HL-60/S4 treated with phorbol 12-myristate 13-acetate at 8.2 ng/mL for 4 days and 3 days (cell line): ENCODE data around the gene COL4A2.

Source experiments
- in situ Hi-C: fragments of 300-500 bp; cut with MboI; formaldehyde crosslinking; loops from 2 replicates; pipeline ENCODE4 v1.15.0; 2022; ENCODE audit warnings: low sequenced_read_pairs

Gene COL4A2

DNA sequence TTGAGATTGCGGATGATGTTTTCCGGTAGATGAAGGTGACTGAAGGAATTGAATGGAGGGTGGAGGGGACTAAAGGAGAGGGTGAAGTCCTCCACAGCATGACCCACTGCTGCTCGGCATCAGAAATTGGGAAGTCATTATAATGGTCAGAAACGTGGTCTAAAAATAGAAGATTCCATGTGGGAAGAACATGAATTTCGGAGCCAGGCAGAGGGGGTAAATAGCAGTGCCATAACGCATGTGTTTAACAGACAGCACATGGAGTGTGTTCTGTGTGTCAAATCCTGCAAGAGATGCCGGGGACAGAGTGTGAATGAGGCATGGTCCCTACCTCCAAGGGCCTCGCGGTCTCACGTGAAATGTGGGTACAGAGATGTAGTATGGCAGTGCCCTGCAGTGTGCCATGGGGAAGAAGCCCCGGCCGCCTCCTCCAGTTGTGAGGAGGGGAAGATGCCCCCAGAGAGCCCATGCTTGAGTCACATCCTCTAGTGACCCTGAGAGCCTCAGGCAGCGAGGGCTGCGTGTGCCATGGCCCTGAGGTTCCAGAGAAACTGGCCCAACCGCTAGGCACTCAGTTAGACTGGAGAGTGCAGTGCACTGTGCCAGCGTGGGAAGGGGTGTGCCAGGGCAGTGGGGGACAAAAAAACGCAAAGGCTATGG lies 106.1 kb downstream of the COL4A2 start:
- in situ Hi-C loops: no loop called here

DNA sequence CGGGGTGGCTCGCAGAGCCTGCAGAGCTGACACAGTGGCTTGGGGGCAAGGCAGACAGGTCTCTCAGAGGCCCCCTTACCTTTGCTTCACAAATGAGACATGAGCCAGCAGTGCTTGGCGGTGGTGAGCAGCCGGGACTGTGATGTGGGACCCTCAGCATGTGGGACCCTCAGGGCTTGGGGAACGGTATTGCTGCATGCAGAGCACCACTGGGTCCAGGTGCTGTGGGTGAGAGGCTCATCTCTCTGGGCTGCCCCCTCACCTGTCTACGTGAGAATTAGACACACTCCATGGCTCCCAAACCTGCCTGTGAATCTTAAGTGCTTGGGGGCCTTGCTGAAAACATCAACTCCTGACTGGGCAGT lies 106.6 kb downstream of the COL4A2 start:
- in situ Hi-C loops: no loop called here

GRCh38 chr13:110414283-110414682 lies 107.2 kb downstream of the COL4A2 start:
- in situ Hi-C loops: no loop called here

DNA sequence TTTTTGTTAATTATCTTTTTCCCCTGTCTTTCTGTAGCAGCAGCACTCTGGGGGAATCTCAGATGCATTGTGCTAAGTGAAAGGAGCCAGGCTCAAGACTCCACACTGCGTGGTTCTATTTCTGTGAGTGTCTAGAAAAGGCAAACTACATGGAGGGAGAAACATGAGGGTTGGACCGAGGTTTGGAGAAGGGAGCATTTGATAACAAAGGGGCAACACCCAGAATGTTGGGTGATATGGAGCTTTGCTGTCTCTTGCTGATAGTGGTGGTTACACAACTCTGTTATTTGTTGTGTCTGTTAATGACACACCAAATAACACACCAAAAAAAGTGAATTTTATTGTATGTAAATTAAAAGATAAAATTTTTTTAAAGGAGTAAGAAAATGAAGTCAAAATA lies 107.8 kb downstream of the COL4A2 start:
- in situ Hi-C loops: no loop called here

GRCh38 chr13:110415669-110416068 lies 108.6 kb downstream of the COL4A2 start:
- in situ Hi-C loops: no loop called here

DNA sequence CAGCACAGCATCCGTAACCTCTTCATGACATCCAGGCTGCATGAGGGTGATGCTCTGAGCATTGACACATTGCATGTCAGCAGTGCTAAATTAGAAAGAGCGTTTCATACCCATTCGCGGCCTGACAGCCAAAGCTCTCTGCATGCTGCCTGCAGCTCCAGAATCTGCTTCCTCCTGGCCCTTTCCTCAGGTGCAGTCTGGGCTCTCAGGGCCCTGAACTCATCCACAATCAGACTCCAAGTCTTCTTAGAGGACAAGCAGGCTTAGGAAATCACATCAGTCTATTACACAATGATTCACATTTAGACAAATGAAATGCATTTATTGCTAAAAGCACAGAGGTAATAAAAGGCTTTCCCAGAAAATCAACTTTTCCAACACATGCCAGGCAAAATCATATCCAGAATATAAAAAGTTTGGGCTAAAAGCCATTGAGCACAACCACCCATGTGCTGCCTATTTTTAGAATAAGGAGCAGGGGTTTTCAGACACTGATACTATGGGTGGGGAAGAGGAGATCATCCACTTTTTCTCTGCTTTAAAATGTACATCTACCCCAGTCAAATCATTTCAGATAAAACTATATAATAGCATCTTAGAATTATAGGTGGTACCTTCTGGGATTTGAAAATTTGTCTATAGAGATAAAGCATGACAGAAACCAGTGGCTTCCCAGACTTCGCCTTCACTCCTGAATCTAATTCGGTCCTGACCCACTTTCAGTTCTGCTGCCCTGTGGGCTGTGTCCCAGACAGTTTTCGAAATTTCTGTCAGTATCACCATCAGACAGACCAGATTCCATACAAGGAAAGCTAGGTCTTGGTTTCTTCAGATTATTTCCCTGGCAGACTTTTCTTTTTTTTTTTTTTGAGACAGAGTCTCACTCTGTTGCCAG lies 109.3 kb downstream of the COL4A2 start:
- in situ Hi-C loops: no loop called here

DNA sequence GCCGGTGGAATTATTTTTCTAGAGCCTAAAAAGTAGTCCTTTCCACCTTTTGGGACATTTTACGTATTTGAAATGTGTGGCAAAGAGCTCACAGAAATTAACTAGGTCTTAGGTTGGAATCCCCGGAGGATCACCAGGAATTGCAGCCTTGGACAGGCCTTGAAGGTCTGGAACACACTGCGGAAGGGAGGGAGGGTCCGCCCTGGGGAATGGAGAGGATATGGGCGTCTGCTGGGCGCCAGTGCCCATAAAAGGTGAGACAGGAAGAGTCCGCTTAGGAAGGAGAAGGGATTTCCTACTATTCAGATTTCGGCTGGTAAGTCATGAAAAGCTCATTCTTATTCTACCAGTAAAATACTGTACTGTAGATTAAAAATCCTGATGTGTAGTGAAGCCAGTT lies 111.9 kb downstream of the COL4A2 start:
- in situ Hi-C loops: no loop called here

DNA sequence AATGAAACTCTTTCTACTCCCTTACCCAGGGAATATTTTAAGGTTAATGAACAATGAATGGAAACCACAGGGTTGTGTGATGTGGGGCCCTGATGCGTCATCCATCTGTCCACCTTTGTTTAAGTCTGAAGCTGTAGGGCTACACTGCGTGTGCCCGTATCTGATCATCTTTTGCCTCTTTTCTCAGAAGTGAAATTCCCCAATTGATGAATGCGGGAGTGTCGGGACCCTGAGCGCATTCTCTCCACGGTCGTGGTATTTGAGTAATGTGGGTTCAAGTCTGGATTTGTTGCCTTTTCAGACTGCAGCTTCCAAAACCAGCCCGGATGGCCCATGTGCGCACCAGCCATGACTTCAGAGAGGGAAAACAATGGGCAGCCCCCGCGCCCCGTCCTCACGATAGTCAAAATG lies 112.3 kb downstream of the COL4A2 start:
- in situ Hi-C loops: no loop called here

- in situ Hi-C loops: no loop called here
These were observed 112.9 kb downstream of the COL4A2 start for GRCh38 chr13:110419946-110420345.

DNA sequence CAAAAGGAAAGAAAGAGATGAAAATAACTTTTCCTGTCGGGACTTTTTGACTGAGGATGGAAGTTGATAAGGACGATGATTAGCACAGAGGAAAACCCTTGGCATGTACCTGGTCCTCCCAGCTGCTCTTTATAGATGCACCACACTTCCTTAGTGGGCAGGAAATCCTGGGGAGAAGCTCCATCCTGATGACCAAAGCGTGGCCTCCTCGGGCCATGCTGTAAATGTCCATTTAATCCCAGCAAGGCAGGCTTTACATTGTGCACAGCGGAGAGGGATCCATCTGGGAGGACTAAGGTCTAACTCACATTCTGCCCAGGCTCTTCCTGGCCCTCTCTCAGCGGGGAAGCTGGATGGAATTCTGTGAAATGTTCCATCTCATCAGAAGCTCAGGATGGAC lies 113.5 kb downstream of the COL4A2 start:
- in situ Hi-C loops: no loop called here

DNA sequence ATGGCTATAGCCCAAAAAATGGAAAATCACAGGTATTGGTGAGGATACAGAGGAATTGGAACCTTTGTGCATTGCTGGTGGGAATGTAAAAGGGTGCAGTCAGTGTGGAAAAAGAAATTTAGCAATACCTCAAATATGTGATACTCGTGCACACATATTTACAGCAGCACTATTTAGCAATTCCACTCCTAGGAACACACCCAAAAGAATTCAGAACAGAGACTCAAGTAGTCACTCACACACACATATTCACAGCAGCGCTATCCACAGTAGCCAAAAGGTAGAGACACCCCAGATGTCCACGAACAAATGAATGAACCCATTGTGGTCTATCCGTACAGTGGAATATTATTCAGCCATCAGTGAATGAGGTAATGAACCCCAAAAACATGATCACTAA lies 114.0 kb downstream of the COL4A2 start:
- in situ Hi-C loops: no loop called here

GRCh38 chr13:110421696-110422385 lies 114.8 kb downstream of the COL4A2 start:
- in situ Hi-C loops: no loop called here

DNA sequence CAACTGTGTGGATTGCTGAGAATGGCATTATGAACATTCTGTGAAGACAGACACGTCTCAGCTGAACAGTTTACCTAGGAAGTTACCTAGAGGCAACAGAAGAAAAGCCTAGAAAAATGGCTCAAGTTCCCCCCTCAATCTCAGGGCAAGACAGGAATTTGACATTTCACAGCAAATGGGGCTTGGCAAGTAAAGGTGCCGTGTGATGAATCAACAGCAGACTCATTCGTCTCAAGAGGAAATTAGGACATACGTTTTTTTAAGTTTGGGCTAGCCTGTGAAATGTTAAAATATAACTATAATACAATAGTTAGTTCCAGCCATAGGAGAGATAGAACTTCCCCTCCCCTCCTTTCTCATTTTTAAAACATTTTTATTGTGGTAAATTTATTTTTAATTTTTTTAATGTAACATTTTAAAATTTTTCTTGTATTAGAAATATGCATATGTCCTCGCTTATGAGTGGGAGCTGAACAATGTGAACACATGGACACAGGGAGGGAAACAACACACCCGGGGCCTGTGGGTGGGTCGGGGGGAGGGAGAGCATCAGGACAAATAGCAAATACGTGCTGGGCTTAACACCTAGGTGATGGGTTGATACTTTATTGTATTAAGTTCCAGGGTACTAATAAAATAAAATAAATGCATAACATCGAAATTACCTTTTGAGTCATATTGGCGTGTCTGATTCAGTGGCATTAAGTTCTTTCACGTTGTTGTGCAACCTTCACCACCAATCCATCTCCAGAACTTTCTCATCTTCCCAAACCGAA lies 116.0 kb downstream of the COL4A2 start:
- in situ Hi-C loops: no loop called here

DNA sequence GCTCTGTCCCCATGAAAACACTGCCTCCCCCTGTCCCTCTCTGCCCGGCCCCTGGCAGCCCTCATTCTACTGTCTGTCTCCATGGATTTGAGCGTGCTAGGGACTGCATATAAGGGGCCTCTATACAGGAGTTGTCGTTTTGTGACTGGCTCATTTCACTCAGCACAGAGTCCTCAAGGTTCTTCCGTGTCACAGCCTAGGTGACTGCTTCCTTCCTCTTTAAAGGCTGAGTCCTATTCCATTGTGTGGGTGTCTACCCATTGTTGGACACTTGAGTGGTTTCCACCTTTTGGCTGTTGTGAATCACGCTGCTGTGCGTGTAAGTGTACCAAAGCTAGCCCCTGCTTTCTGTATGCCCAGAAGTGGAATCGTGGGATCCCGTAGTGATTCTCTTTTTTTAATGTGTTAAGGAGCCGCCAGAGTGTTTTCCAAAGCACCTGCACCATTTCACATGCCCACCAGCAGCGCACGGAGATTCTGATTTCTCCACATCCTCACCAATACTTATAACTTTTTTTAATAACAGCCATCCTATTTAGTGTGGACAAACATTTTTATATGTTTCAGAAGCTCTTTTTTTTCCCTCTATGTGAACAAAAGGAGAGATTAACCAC lies 116.7 kb downstream of the COL4A2 start:
- in situ Hi-C loops: no loop called here

DNA sequence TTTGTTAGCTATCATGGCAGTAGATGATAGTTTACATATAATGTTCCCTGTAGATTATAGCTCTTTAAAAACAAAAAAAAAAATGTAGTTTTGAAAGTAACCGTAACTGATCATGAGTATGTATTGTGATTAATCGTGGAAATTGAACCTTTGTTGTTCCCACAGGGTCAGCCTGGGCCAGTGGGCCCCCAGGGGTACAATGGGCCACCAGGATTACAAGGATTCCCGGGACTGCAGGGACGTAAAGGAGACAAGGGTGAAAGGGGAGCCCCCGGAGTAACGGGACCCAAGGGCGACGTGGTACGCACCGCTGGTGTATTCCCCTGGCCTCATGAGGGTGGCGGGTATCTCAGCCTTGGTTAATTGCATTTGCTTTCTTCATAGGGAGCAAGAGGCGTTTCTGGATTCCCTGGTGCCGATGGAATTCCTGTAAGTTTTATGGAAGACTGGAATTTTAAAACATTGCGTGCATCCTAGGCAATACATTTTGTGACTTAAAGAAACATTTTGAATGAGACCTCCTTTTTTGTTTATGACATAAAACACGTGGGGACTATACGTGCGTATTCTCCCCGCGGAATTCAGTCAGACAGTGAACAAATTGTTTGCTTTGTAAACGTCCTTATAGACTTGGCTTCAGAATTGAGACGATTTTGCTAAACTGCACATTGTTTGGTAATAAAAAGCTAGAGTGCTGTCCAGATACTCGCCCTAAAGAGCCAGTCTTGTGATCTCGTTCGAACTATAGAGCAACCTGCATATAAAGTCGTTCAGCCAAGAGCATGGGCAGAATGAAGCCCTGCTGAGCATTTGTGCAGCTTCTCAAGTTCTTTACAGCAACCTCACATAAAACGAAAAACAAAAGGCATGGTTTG lies 117.7 kb downstream of the COL4A2 start:
- in situ Hi-C loops: no loop called here

DNA sequence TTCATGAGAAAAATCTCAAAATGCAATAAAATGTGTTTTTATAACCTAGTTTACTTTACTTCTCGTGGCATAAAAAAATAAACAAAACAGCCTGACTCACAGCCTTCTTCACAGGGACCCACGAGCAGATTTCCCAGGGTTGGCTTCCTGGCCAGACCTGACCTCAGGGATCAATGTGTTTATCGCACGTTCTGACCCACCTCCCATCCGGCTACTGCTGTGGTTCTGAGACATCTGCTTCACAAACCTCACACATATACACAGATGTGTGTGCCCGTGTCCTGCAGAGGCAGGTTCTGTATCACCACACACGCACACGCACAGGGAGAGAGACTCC lies 118.3 kb downstream of the COL4A2 start:
- in situ Hi-C loops: no loop called here

GRCh38 chr13:110426735-110427134 lies 119.7 kb downstream of the COL4A2 start:
- in situ Hi-C loops: no loop called here

GRCh38 chr13:110428313-110428712 lies 121.2 kb downstream of the COL4A2 start:
- in situ Hi-C loops: no loop called here

DNA sequence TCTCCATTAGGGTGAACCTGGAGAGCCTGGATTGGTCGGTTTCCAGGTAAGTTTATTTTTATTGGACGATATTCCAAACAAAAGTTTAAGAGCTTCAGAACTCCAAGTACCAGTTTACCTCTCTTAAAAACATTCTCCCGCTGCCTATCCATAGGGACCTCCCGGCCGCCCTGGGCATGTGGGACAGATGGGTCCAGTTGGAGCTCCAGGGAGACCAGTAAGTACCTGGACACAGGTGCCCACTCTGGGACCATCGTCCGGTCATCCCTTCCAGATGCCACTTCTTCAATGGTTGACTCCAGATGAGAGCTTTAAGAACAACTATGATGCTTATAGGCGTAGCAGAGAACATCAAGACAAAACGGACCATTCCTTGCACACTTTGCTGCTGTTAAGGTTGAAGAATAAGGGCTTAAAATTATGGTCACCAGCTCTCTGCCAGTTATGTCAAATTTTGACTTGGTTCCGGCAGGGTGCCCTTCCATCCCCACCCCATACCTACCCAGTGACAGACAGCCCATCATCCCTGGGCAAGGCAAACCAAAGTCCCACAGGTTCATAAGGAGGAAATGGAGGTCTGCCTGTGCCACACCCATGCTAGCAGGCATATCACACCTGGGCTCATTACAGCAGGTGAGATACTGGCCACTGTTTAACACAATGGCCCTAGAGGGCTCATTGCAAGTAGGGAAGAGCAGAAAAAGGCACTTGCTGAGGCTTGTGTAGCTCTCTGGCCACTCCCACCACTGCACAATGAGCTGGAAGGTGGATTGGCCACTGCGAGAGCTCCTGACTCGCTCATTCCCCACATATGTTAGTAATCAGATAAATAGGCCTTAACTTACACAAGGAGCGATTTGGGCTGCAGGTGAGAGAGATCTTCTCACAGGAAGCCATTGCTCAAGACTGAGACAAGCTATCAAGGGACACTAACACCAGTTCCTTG lies 123.6 kb downstream of the COL4A2 start:
- in situ Hi-C loops: no loop called here
